Measurements from ENCODE around the gene SEC61A2.
"Not testable (repeated sequence)": the region's sequence is repeated elsewhere in the genome, so short reads cannot be mapped to it uniquely, and the experiment has no call there.

SEC61A2 gene

DNA sequence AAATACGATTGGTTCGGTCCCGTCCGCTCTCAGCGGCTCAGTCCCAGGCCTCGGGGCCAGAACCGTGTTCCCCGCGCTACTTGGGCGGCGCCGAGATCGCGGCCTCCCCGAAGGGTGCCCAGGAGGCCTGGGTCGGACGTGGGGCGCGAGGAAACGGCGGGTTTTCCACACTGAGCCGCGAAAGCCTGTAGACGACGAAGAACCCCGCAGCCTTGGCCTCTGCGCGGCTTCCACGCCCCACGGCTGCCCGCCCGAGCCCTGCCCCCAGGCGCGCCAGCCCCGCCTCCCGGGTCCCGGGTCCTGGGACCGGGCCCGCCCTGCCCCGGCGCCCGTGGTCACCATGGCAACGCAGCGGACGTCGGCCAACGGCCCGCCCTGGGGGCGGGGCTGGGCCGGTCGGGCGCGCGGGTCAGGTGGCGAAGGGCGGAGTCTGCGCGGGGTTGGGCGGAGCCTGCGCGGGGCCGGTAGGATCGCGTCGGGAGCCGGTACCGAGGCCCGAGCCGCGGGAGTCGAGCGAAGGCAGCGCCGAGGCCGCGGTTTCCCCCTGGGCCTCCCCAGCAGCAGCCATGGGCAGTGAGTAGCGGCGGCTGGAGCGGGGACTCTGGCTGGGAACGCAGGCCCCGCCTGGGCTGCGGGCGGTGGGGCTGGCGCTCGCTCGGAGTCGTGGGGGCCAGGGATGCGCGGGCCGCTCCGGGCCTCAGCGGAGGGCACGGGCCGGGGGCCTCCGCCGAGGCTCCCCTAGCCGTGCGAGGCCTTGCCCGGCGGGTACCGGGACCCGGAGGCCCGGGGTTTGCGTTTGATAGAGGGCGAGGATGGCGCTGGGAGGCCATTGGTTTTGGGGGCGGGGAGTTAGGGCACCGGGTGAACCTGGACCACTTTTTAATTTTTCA, at the start of gene SEC61A2:
TSS of gene SEC61A2 (plus strand) at position 456 of the 890 bp plus-strand sequence. CDS start at position 567, 111 bp downstream.
- DNase-seq (ENCODE audit: low read depth), result peak; percentile 85

DNA sequence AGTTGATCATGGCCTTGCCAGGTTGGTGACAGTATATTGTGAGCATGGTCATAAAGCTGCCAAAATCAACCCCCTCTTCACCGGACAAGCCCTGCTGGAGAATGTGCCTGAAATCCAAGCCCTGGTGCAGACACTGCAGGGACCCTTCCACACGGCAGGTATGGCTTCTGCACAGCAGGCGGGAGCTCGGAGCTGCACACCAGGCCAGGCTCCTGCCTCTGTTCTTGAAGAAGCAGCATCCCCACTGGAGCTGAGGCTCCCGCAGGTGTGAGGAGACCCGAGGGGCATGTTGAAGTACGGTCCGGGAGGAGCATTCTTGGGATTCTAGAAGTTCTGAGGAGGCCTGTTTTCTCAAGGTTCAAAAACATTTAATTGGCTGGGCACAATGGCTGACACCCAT, 48.0 kb upstream of the SEC61A2 start:
- DNase-seq (ENCODE audit: low read depth), result no peak

DNA sequence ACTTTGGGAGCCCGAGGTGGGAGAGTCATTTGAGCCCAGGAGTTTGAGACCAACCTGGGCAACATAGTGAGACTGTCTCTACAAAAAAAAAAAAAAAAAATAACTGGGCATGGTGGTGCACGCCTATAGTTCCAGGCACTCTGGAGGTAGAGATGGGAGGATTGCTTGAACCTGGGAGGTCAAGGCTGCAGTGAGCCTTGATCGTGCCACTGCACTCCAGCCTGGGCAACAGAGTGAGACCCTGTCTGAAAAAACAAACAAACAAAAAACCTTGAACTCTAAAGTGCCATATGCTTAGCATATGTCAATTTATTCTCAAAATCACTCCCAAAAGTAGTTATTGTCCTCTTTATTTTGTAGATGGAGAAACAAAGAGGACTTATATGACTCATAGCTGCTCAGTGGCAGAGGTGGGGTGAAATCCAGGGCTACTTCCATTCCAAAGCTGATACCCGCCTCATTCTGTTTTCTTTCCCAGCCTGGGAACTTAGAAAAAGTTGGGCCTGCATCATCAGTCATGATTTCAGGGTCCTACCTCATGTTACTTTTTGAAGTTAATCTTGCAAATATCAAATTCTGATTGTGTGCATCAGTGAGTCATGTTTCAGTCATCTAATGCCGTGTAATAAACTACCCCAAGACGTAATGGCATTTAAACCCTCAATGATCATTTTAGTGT, 47.5 kb upstream of the SEC61A2 start:
- no peak for DNase-seq (ENCODE audit: low read depth)

DNA sequence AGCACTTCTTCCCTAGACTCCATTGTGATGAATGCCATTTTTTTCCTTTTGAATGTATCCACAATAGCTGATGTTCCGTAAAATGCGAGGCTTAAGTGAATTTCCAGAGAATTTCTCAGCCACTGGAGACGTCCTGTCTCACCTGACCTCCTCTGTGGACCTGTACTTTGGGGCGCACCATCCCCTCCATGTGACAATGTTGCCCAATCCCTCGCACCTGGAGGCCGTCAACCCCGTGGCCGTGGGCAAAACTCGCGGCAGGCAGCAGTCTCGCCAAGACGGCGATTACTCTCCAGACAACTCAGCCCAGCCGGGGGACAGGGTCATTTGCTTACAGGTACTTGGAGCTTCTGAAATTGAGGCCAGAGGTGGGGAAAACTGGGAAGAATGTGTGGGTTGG, 40.6 kb upstream of the SEC61A2 start:
- no peak for DNase-seq (ENCODE audit: low read depth)

DNA sequence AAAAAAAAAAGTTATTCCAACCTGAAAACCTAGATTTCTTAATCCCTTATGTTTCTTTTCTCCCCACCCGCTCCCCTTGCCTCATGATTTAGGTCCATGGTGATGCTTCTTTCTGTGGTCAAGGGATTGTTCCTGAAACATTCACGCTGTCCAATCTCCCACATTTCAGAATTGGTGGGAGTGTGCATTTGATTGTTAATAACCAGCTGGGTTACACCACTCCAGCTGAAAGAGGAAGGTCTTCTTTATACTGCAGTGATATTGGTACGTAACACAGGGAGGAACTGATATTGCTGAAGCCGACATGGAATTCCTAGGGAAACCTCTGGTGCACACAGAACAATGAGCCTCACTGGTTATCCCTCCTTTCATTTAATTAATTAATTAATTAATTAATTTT, 38.1 kb upstream of the SEC61A2 start:
- DNase-seq (ENCODE audit: low read depth), result no peak

DNA sequence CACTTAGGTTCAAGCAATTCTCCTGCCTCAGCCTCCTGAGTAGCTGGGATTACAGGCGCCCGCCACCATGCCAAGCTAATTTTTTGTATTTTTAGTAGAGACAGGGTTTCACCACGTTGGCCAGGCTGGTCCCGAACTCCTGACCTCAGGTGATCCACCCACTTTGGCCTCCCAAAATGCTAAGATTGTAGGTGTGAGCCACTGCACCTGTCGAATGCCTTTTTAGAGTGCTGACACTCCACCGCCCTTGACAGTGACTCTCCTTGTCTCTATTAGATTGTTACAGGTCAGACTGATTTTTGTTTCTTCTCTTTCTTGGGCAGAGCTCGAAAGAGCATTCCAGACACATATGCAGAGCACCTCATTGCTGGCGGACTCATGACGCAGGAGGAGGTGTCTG, 32.1 kb upstream of the SEC61A2 start:
- not testable (repeated sequence) for DNase-seq (ENCODE audit: low read depth)

DNA sequence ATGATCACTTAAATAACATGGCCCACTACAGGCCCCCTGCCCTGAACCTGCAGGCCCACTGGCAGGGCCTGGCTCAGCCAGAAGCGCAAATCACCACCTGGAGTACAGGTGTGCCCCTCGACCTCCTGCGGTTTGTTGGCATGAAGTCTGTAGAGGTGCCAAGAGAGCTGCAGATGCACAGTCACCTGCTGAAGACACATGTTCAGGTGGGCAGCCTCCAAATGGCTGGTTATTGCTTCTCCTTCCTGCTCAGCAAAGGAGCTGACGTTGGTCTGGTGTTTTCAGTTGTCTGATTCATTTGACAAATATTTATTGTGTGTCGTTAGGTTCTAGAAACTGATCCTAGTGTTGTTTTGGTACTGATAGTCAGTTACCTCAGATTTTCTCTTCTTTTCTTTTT, 31.7 kb upstream of the SEC61A2 start:
- no peak for DNase-seq (ENCODE audit: low read depth)

DNA sequence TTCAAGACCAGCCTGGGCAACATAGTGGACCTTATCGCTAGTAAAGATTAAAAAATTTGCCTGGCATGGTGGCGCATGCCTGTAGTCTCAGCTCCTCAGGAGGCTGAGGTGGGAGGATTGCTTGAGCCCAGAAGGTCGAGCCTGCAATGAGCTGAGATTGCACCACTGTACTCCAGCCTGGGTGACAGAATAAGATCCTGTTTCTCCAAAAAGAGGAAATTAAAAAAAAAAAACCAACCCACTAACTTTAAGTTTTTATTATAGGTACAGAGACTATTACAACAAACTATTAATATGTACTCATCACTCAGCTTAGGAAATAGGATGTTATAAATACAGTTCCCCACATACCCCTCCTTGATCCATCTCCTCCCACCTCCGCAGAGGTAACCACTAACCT, 30.5 kb upstream of the SEC61A2 start:
- no peak for DNase-seq (ENCODE audit: low read depth)

DNA sequence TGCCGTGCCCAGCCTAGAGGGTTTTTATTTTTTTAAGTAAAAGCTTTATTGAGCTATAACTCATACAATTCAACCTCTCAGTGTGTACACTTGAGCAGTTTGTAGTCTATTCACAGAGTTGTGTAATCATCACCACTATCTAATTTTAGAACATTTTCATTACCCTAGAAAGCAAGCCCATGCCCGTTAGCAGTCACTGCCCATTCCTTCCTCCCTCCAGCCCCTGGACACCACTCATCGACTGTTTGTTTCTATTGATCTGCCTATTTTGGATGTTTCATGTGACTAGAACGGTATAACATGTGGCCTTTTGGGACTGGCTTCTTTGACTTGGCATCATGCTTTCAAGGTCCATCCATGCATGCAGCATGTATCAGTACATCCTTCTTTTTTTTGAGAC, 25.7 kb upstream of the SEC61A2 start:
- no peak for DNase-seq (ENCODE audit: low read depth)

DNA sequence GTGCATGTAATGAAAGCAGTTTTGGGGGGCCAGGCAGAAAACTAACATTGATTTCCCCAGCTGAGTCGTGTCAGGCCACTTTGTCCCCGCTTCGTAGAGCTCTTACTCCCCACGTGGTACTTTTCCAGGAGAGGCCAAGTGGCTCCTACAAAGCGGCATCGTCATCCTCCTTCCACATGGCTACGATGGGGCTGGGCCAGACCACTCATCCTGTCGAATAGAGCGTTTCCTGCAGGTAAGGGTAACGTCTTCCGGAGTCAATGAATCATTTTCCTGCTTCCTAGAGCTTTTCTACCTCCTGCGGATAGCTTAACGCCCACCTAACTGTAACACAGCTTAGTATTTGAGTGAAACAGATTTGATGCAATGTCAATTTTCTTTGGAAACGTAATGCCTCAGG, 21.7 kb upstream of the SEC61A2 start:
- DNase-seq (ENCODE audit: low read depth), result no peak

DNA sequence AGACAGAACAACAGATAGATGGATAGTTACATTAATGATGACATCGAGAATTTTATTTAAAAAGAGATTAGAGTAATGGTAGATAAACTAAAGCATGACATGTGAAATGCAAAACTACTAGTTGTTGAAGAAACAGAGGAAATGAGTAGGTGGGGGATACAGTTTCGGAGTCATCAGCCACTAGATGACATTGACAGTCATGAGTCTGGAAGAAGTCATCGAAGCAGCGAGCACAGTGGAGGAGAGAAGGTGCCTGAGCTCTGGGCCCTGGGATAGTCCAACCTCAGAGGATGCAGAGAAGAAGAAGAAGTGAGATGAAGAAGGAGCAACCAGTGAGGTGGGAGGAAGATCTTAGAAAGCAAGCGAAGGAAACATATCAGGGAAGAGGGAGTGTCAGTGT, 20.2 kb upstream of the SEC61A2 start:
- no peak for DNase-seq (ENCODE audit: low read depth)

DNA sequence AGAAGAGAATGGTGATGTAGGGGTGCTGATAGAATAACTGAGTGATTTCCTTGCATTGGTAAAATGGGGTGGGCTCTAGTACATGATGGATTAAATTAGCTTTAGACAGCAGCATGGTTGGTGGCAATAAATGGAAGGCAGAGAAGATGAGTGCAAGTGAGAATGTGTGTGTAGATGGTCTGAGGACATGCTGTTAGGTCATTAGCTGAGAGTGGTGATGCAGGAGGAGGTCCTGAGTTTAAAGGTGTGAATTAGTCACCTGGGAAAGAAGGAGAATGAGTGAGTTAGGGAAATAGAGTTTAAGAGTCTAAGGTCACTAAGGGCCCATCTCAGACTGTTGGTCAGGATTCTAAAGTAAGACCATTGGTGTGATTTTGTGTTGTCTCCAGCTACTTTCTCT, 17.9 kb upstream of the SEC61A2 start:
- no peak for DNase-seq (ENCODE audit: low read depth)

DNA sequence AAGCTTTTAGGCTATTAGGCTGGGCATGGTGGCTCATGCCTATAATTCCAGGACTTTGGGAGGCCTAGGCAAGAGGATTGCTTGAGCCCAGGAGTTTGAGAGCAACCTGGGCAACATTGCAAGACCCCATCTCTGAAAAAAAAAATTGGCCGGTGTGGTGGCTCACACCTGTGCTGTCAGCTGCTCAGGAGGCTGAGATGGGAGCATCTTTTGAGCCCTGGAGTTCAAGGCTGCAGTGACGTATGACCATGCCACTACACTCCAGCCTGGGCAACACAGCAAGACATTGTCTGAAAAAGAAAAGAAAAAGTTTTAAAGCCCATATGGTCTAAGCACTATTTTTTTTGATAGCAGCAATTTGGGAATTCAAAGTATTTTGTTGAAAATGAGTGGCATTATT, 15.8 kb upstream of the SEC61A2 start:
- no peak for DNase-seq (ENCODE audit: low read depth)

DNA sequence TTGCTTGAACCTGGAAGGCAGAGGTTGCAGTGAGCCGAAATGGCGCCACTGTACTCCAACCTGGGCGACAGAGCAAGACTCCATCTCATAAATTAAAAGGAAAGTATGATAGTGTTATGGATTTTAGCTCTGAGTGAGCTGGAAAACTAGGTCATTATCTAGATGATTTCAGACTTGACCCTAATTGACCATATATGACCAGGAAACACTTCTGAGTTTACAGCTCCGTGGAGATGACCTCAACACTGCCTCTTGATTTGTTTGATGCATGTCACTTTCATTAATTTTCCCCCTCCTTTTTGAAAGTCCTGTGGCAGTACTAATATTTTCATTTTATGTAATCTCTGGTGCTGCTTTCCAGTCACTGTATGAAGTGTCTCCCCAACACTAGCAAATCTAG, 7.8 kb upstream of the SEC61A2 start:
- DNase-seq (ENCODE audit: low read depth), result no peak

DNA sequence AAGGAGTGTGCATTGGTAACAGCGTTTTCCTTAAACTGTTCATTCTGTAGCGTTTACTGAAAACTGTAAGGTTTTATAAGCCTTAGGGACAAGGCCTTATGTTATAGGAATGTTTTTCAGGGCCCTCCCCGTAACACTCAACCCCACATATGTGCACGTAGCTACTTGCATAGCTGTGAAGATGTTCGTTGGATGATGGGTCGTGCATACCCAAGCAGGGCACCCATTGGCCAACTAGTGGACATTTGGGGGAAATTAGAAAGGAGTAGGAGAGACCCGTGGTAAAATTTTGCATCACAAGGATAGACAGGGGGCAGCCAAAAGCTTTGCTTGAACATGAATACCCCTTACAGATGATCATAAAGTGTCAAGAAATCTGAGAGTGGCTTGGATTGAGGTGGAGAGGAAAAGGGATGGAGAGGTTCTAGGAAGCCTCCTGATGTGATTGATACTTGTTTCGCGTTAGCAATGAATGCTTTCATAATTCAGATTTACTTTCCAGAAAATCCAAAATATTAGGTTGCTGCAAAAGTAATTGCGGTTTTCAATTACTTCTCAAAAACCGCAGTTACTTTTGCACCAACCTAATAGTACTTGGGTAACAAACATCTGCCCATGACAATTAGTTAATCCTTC, 878 bp downstream of the SEC61A2 start:
- DNase-seq (ENCODE audit: low read depth), result peak; percentile 64

DNA sequence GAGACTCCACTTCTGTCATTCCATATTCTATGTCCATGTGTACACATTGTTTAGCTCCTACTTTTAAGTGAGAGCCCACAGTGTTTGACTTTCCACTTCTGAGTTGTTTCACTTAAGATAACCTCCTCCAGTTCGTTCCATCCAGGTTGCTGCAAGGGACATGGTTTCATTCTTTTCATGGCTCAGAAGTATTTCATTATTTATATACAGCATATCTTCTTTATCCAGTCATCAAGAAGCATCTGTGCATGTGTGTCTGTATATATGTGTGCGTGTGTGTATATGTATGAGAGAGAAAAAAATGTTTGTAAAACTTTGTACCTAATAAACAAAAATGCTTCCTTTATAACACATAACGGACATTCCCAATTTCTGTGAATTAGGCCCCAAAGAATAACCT, 6.2 kb downstream of the SEC61A2 start:
- no peak for DNase-seq (ENCODE audit: low read depth)

DNA sequence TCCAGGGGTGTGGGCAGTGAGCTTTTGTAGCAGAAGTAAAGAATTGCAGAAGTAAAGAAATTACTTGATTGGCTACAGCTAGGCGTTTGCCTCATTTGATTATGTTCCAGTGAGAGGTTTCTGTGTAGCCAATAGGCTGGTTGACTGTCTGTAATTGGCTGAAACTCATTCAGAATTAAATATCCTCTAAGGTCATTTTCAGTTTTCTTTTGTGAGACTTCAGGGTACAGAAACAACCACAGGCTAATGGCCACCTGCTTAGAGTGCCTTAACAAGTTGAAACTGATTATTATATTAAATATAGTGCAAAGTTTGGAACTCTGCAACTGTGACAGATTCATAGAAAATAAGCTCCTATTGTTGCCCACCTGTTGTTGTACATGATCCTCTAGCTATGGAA, 10.6 kb downstream of the SEC61A2 start:
- DNase-seq (ENCODE audit: low read depth), result no peak

DNA sequence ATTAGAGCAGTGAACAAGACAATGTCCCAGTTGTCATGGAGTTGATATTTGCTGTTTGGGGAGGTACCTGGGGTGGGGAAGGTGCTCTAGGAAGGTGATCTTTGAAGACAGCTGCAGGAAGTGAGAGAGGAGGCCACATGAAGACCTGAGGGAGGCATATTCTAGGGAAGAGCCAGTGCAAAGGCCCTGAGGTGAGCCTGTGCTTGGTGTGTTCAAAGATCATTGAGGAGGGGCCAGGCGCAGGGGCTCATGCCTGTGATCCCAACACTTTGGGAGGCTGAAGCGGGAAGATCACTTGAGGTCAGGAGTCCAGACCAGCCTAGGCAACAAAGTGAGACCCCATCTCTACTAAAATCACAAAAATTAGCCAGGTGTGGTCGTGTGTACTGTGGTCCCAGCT, 15.1 kb downstream of the SEC61A2 start:
- DNase-seq (ENCODE audit: low read depth), result no peak

DNA sequence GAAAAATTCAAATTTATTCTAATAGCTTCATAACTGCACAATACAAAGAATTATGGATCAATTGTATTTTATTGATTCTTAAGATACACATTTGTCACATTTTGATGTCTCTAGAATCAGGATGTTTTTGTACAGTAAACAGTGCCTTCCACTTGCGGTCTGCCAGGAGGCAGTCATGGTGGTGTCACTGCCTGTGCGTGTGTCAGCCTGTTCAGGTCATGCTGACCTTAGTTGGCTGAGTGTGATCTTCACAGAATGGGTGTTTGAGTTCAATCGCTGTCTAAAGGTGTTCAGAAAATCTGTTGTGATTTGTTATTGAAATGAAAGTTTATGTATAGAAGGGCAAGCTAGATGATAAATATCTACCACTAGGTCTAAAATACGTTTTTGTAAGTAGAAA, 20.7 kb downstream of the SEC61A2 start:
- DNase-seq (ENCODE audit: low read depth), result no peak

DNA sequence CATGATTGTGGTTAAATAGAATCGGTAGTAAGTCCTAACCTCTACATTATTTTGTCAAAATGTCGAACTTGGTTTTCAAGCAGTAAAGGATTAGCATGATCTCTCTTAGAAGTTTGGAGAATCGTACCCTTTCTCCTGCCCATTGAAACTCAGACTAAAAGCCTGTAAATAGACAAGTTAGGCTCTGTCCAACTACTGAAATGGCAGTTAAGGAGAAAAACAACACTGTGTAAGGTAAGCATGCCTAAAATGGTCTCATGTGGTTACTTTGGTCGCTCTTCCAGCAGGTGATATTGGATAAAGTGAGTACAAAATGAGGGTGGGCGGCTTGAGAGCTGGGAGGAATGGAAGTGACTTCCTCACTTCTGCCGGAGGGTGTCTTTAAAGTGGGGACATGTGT, 25.0 kb downstream of the SEC61A2 start:
- no peak for DNase-seq (ENCODE audit: low read depth)

DNA sequence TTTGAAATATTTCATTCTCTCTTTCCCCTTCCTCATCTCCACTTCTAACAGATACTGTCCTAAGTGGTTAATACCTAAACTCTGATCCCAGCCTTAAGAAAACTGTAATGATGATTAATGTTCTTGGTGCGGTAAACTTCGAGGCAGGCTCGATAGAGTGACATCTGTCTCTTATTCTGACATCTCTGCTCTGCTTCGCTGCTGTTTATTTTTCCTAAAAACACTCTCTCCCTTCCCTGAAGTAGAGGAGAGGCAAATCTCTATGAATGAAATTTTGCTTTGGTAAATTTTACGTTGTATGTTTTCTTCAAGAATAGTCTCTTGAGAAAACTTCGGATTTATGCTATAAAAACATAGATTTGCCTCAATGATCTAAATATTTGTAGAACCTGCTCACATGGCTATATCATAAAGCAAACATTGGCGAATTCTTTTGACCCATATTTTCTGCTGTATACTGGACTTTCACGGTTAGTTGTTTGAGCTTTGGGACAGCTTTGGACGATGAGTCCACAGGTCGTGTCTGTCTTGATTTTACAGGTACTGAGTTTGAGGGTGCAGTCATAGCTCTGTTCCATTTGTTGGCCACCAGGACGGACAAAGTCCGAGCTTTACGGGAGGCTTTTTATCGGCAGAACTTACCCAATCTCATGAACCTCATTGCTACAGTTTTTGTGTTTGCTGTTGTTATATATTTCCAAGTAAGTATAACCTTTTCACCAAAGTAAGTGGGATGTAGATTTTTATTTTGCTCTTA, 27.1 kb downstream of the SEC61A2 start:
- DNase-seq (ENCODE audit: low read depth), result no peak

DNA sequence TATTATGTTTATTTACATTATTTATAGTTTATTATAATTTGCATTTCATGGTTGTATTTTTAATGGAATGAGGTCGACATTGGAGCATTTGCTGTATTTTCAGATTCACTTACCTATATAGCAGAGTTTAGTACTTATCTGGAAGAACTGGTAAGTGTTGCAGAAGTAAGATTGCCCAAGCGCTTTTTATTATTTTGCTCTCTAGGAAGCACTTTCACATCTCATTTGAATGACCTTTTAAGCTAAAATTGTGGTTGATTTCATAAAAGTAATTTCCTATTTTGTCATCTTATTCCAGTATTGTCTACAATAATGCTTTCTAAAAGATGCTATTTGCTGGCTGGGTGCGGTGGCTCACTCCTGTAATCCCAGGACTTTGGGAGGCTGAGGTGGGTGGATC, 28.6 kb downstream of the SEC61A2 start:
- no peak for DNase-seq (ENCODE audit: low read depth)

Measured in fibroblast of gingiva (primary cell).